BJ (cell line): ENCODE measurements around the gene LTB. TPM values are rescaled to one million over a fixed set of nuclear protein-coding genes. Genes with fewer than 3 reads are reported as not detected.

Source experiments
- CTCF ChIA-PET: fragments of 350-600 bp; formaldehyde crosslinking; extraction: SDS; loops from one replicate; lab custom pipeline; 2021; ENCODE audit warnings: antibody characterized with exemption, inconsistent platforms; lab: Yijun Ruan, JAX
- POLR2A ChIA-PET: fragments of 300-600 bp; sonication (Branson Sonifier 250); formaldehyde crosslinking; extraction: SDS; loops from one replicate; lab custom pipeline; 2021; ENCODE audit warnings: antibody characterized with exemption; lab: Charles Lee
- DNase-seq: peaks from one replicate; pipeline ENCODE4 v3.0.0-alpha.2; 2011; ENCODE audit warnings: low read depth
- H3K27me3 ChIP-seq: 2 replicates; pipeline ENCODE4 v1.6.0; 2011; ENCODE audit warnings: low read length; ENCODE audit not compliant: control insufficient read depth, insufficient read depth
- H3K36me3 ChIP-seq: 2 replicates; pipeline ENCODE4 v1.5.1; 2011; ENCODE audit warnings: low read length; ENCODE audit not compliant: control insufficient read depth, insufficient read depth
- H3K4me3 ChIP-seq: 2 replicates; pipeline ENCODE4 v1.5.1; 2011; ENCODE audit warnings: low read depth, mild to moderate bottlenecking, control low read depth, low read length
- CTCF ChIP-seq: IDR thresholded peaks from 2 replicates; pipeline ENCODE4 v1.5.1; 2011; ENCODE audit warnings: low read depth, mild to moderate bottlenecking, control low read depth, inconsistent platforms, low read length, moderate library complexity; ENCODE audit not compliant: insufficient read depth
- polyA plus RNA-seq: library from polyadenylated mRNA; depleted of rRNA; stranded (reverse); fragments of >200 nt; gene quantifications from 2 replicates; pipeline ENCODE4 v1.2.3, GENCODE V29; 2011

The LTB gene
- polyA plus RNA-seq, 1 experiment: not detected

GRCh38 chr6:31627690-31628287 lies 45.6 kb upstream of the LTB start:
- H3K4me3 ChIP-seq: no peak overlapping the region
- no peak for DNase-seq
- H3K27me3 ChIP-seq: no peaks in the 10 kb centered on the region
- TF ChIP-seq CTCF: no peak
- POLR2A ChIA-PET: no interaction called here
- CTCF ChIA-PET: interaction anchor here (1.4 kb wide), 1 partner anchor 46 kb away, joined by 3 read pairs; no protein-coding TSS in a partner anchor
- peaks cover 72% of the 10 kb centered on the region for H3K36me3 ChIP-seq

GRCh38 chr6:31626952-31627351 lies 44.7 kb upstream of the LTB start:
- Histone ChIP-seq H3K27me3 (no peaks in the 10 kb centered on the region), H3K36me3 (peaks cover 65% of the 10 kb centered on the region), H3K4me3 (no peak overlapping the region)
- no peak for DNase-seq
- CTCF ChIA-PET: interaction anchor here (0.9 to 1.4 kb wide), 2 partner anchors 9 to 45 kb away, joined by 3 read pairs; no protein-coding TSS in a partner anchor
- POLR2A ChIA-PET: no interaction called here
- TF ChIP-seq CTCF: no peak

GRCh38 chr6:31624070-31624469 lies 41.8 kb upstream of the LTB start:
- no peaks in the 10 kb centered on the region for H3K27me3 ChIP-seq
- no peak overlapping the region for H3K4me3 ChIP-seq
- no peak for DNase-seq
- ChIA-PET CTCF (no interaction called here), POLR2A (no interaction called here)
- no peak for TF ChIP-seq CTCF
- H3K36me3 ChIP-seq: peaks cover 43% of the 10 kb centered on the region

GRCh38 chr6:31622684-31623091 lies 40.5 kb upstream of the LTB start:
- no peak for DNase-seq
- Histone ChIP-seq H3K36me3 (peaks cover 34% of the 10 kb centered on the region), H3K27me3 (no peaks in the 10 kb centered on the region), H3K4me3 (peak overlapping the region; percentile 67)
- no peak for TF ChIP-seq CTCF
- ChIA-PET CTCF (interaction anchor here (1.3 to 3.6 kb wide), 4 partner anchors 11 to 129 kb away, joined by 3 to 18 read pairs (median 5); no protein-coding TSS in a partner anchor), POLR2A (interaction anchor here (1.1 kb wide), 1 partner anchor 15 kb away, joined by 3 read pairs; no protein-coding TSS in a partner anchor)

GRCh38 chr6:31621991-31622390 lies 39.8 kb upstream of the LTB start:
- peak overlapping the region; percentile 67 for H3K4me3 ChIP-seq
- CTCF ChIA-PET: interaction anchor here (1.0 to 3.6 kb wide), 5 partner anchors 12 to 128 kb away, joined by 3 to 18 read pairs (median 4); partner anchors contain the start of gene ATP6V1G2
- no peak for TF ChIP-seq CTCF
- H3K36me3 ChIP-seq: peaks cover 29% of the 10 kb centered on the region
- no peaks in the 10 kb centered on the region for H3K27me3 ChIP-seq
- POLR2A ChIA-PET: interaction anchor here (0.6 to 1.1 kb wide), 2 partner anchors 16 to 30 kb away, joined by 3 read pairs; partner anchors contain the start of gene BAG6
- no peak for DNase-seq
